DND-41 (cell line): ENCODE data around the gene MFSD12.
"Not testable (repeated sequence)": the region's sequence is repeated elsewhere in the genome, so short reads cannot be mapped to it uniquely, and the experiment has no call there.

Source experiments
- ATAC-seq: fragments of 200-7000 bp; cut with Tn5 transposase; 3 replicates; pipeline ENCODE4 v1.9.1; 2021; ENCODE audit warnings: low read depth; ENCODE audit not compliant: insufficient read depth
- DNase-seq: peaks from one replicate; pipeline ENCODE4 v3.0.0-alpha.2; 2020
- H2AFZ ChIP-seq: 2 replicates; pipeline ENCODE4 v1.6.0; 2012; ENCODE audit warnings: low read depth, low read length
- H3K27ac ChIP-seq: 2 replicates; pipeline ENCODE4 v1.5.1; 2012; ENCODE audit warnings: low read length, inconsistent platforms
- H3K27me3 ChIP-seq: fragments of 200-600 bp; sonication (generic); 2 replicates; pipeline ENCODE4 v1.6.0; 2012; ENCODE audit warnings: low read length, mild to moderate bottlenecking, inconsistent platforms; ENCODE audit not compliant: insufficient read depth, poor library complexity
- H3K36me3 ChIP-seq: 2 replicates; pipeline ENCODE4 v1.5.1; 2012; ENCODE audit warnings: low read length, inconsistent platforms; ENCODE audit not compliant: insufficient read depth
- H3K4me1 ChIP-seq: 2 replicates; pipeline ENCODE4 v1.5.1; 2012; ENCODE audit warnings: mild to moderate bottlenecking, low read length; ENCODE audit not compliant: insufficient read depth
- H3K4me2 ChIP-seq: 2 replicates; pipeline ENCODE4 v1.6.0; 2012; ENCODE audit warnings: mild to moderate bottlenecking, moderate library complexity, low read length, inconsistent platforms; ENCODE audit not compliant: insufficient read depth
- H3K4me3 ChIP-seq, 2 experiments: fragments of 200-600 bp in 1 of 2; shearing (Covaris generic) in 1 of 2; 2 replicates each; pipeline ENCODE4 v1.5.1; 2012 to 2016; ENCODE audit warnings: inconsistent platforms in 2 of 2, low read length in 2 of 2, mild to moderate bottlenecking in 2 of 2, low read depth in 1 of 2, moderate library complexity in 1 of 2
- H3K79me2 ChIP-seq: 2 replicates; pipeline ENCODE4 v1.6.0; 2012; ENCODE audit warnings: low read length, inconsistent platforms; ENCODE audit not compliant: insufficient read depth
- H3K9ac ChIP-seq: 2 replicates; pipeline ENCODE4 v1.6.0; 2012; ENCODE audit warnings: low read depth, mild to moderate bottlenecking, inconsistent platforms, low read length, moderate library complexity
- H3K9me3 ChIP-seq: 2 replicates; pipeline ENCODE4 v1.5.1; 2012; ENCODE audit warnings: low read length, moderate library complexity, mild to moderate bottlenecking, inconsistent platforms; ENCODE audit not compliant: insufficient read depth, severe bottlenecking
- H4K20me1 ChIP-seq: 2 replicates; pipeline ENCODE4 v1.6.0; 2012; ENCODE audit warnings: low read length; ENCODE audit not compliant: insufficient read depth
- EZH2 ChIP-seq: IDR thresholded peaks from 3 replicates; pipeline ENCODE4 v1.6.1; 2012; ENCODE audit warnings: borderline replicate concordance, low read depth, mild to moderate bottlenecking, moderate library complexity, low read length, inconsistent platforms; ENCODE audit not compliant: severe bottlenecking
- TF ChIP-seq, protein P1 (sequence below): IDR thresholded peaks from 2 replicates; pipeline ENCODE4 v1.5.1; 2012; ENCODE audit warnings: borderline replicate concordance, low read length, moderate library complexity, mild to moderate bottlenecking; ENCODE audit not compliant: poor library complexity, severe bottlenecking; ENCODE audit errors: extremely low read depth

Gene MFSD12

DNA sequence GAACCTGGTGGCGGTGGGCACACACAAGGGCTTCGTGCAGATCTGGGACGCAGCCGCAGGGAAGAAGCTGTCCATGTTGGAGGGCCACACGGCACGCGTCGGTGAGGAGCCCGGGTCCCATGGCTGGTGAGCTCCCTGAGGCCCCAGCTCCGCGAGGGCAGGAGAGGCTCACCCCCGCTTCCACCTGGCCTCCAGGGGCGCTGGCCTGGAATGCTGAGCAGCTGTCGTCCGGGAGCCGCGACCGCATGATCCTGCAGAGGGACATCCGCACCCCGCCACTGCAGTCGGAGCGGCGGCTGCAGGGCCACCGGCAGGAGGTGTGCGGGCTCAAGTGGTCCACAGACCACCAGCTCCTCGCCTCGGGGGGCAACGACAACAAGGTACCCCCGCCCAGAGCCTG is 25.7 kb downstream of the MFSD12 start:
- Histone ChIP-seq H3K79me2 (no peaks in the 10 kb centered on the region), H3K27ac (no peak overlapping the region), H3K4me1 (no peaks in the 10 kb centered on the region), H3K9me3 (no peaks in the 10 kb centered on the region), H3K9ac (no peak overlapping the region), H3K36me3 (peaks cover 90% of the 10 kb centered on the region), H2AFZ (no peak overlapping the region), H3K4me3 (no peak overlapping the region), H3K27me3 (no peaks in the 10 kb centered on the region), H4K20me1 (peaks cover 41% of the 10 kb centered on the region), H3K4me2 (no peak overlapping the region)
- TF ChIP-seq EZH2: no peak
- TF ChIP-seq, protein P1, sequence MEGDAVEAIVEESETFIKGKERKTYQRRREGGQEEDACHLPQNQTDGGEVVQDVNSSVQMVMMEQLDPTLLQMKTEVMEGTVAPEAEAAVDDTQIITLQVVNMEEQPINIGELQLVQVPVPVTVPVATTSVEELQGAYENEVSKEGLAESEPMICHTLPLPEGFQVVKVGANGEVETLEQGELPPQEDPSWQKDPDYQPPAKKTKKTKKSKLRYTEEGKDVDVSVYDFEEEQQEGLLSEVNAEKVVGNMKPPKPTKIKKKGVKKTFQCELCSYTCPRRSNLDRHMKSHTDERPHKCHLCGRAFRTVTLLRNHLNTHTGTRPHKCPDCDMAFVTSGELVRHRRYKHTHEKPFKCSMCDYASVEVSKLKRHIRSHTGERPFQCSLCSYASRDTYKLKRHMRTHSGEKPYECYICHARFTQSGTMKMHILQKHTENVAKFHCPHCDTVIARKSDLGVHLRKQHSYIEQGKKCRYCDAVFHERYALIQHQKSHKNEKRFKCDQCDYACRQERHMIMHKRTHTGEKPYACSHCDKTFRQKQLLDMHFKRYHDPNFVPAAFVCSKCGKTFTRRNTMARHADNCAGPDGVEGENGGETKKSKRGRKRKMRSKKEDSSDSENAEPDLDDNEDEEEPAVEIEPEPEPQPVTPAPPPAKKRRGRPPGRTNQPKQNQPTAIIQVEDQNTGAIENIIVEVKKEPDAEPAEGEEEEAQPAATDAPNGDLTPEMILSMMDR: no peak
- ATAC-seq (no peak), DNase-seq (no peak)

DNA sequence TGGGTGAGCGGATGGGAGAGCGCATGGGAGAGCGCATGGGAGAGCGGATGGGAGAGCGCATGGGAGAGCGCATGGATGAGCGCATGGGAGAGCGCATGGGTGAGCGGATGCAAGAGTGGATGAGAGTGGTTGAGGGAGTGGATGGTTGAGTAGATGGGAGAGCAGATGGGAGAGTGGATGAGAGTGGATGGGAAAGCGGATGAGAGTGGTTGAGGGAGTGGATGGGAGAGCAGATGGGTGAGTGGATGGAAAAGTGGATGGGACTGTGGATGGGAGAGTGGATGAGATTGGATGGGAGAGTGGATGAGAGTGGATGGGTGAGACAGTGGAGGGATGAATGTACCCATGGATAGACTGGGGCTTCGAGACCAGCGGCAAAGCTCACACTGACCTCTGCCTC is 27.0 kb downstream of the MFSD12 start:
- Histone ChIP-seq H2AFZ (no peak overlapping the region), H3K27me3 (no peaks in the 10 kb centered on the region), H3K4me2 (no peak overlapping the region), H3K9me3 (no peaks in the 10 kb centered on the region), H3K79me2 (no peaks in the 10 kb centered on the region), H3K9ac (no peak overlapping the region), H3K27ac (no peak overlapping the region), H3K4me1 (no peaks in the 10 kb centered on the region), H4K20me1 (peaks cover 38% of the 10 kb centered on the region), H3K4me3 (no peak overlapping the region), H3K36me3 (peaks cover 89% of the 10 kb centered on the region)
- DNase-seq (no peak), ATAC-seq (no peak)
- TF ChIP-seq, protein P1: no peak
- TF ChIP-seq EZH2: no peak

- peaks cover 35% of the 10 kb centered on the region for H4K20me1 ChIP-seq
- H3K9ac ChIP-seq, H3K4me1 ChIP-seq, ATAC-seq, H3K79me2 ChIP-seq, H3K4me3 ChIP-seq, H3K9me3 ChIP-seq, H2AFZ ChIP-seq, DNase-seq, H3K27ac ChIP-seq, H3K4me2 ChIP-seq, H3K27me3 ChIP-seq: not testable (repeated sequence)
- peaks cover 87% of the 10 kb centered on the region for H3K36me3 ChIP-seq
These were observed 28.1 kb downstream of the MFSD12 start for GRCh38 chr19:3529299-3529698.

DNA sequence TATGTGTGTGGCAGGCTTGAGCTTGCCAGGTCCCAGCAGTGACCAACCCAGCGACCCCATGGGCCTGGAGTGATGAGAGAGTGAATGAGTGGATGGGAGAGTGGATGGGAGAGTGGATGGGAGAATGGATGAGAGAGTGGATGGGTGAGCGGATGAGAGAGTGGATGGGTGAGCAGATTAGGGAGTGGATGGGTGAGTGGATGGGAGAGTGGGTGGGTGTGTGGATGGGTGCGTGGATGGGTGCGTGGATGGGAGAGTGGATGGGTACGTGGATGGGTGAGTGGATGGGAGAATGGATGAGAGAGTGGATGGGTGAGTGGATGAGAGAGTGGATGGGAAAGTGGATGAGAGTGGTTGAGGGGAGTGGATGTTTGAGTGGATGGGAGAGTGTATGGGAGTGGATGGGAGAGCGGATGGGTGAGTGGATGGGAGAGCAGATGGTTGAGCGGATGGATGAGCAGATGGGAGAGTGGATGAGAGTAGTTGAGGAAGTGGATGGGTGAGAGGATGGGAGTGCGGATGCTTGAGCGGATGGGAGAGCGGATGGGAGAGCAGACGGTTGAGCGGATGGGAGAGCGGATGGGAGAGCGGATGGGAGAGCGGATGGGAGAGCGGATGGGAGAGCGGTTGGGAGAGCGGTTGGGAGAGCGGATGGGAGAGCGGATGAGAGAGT is 28.7 kb downstream of the MFSD12 start:
- Histone ChIP-seq H3K4me1 (no peaks in the 10 kb centered on the region), H3K4me2 (no peak overlapping the region), H2AFZ (no peak overlapping the region), H3K9me3 (no peaks in the 10 kb centered on the region), H3K27me3 (no peaks in the 10 kb centered on the region), H3K36me3 (peaks cover 87% of the 10 kb centered on the region), H3K9ac (no peak overlapping the region), H4K20me1 (peaks cover 40% of the 10 kb centered on the region), H3K79me2 (peaks cover 2% of the 10 kb centered on the region), H3K27ac (no peak overlapping the region), H3K4me3 (no peak overlapping the region)
- TF ChIP-seq EZH2: no peak
- TF ChIP-seq, protein P1: no peak
- ATAC-seq (no peak), DNase-seq (no peak)
